ENCODE data around the gene ZIC1. TPM values are rescaled to one million over a fixed set of nuclear protein-coding genes. Genes with fewer than 3 reads are reported as not detected.

The ZIC1 gene
- total RNA-seq, 1 experiment from 2014 or later: not detected

DNA sequence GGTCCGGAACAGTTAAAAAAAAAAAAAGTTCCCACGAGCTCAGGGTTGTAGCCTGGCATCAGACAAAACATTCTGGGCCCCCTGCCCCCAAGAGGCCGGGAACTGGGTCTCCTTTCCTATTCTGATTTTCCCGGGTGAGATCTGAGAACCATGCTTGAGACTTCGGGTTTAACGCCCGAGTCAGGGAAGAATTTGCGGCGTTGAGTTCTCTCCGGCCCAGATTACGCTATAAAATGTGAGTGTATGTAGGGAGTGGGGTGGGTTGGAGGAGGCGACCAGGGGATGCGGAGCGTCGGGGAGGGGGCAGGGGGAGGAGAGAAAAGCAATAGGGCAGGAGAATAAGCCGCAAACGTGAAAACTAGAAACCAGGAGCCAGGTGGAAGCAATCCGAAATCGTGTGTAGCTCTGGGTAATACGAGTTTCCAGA is 2.7 kb downstream of the ZIC1 start:
- no peak for TF ChIP-seq EZH2phosphoT487 (IDR thresholded peaks at IDR 0.05; ENCODE audit: borderline replicate concordance, low read length)
- no peak for TF ChIP-seq EZH2 (IDR thresholded peaks at IDR 0.05; ENCODE audit: low read length, unreplicated experiment)
- TF ChIP-seq, protein P1, sequence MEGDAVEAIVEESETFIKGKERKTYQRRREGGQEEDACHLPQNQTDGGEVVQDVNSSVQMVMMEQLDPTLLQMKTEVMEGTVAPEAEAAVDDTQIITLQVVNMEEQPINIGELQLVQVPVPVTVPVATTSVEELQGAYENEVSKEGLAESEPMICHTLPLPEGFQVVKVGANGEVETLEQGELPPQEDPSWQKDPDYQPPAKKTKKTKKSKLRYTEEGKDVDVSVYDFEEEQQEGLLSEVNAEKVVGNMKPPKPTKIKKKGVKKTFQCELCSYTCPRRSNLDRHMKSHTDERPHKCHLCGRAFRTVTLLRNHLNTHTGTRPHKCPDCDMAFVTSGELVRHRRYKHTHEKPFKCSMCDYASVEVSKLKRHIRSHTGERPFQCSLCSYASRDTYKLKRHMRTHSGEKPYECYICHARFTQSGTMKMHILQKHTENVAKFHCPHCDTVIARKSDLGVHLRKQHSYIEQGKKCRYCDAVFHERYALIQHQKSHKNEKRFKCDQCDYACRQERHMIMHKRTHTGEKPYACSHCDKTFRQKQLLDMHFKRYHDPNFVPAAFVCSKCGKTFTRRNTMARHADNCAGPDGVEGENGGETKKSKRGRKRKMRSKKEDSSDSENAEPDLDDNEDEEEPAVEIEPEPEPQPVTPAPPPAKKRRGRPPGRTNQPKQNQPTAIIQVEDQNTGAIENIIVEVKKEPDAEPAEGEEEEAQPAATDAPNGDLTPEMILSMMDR (conservative IDR thresholded peaks at IDR 0.05; ENCODE audit: low read depth, low read length): no peak
- Histone ChIP-seq H3K36me3 (ENCODE audit: low read depth, low read length) (no peaks in the 10 kb centered on the region), H3K9me3 (ENCODE audit: low read length) (no peaks in the 10 kb centered on the region), H3F3A (ENCODE audit: low read length, unreplicated experiment) (no peaks in the 10 kb centered on the region), H3K27me3 (ENCODE audit: low read length) (peaks cover 83% of the 10 kb centered on the region), H3K4me1 (ENCODE audit: insufficient read depth, low read length) (no peaks in the 10 kb centered on the region), H3K4me3 (ENCODE audit: low read length) (no peak overlapping the region), H4K20me1 (ENCODE audit: low read length) (no peaks in the 10 kb centered on the region), H3K27ac (ENCODE audit: low read length) (no peak overlapping the region), H3K4me2 (ENCODE audit: low read length) (no peak overlapping the region), H3K79me2 (ENCODE audit: low read length) (no peaks in the 10 kb centered on the region), H3K9ac (ENCODE audit: low read length) (no peak overlapping the region), H2AFZ (ENCODE audit: low read length) (no peak overlapping the region), H3K9me2 (replicated peaks; ENCODE audit: low read length) (no peaks in the 10 kb centered on the region)
- ChIA-PET POLR2A (ENCODE audit: unreplicated experiment) (no interaction called here), CTCF (no interaction called here)
- intact Hi-C loops (cut with micrococcal nuclease): no loop called here
- BruUV-seq (replicated peaks): no TSS peak
- ATAC-seq: no peak
- DNase-seq: no peak

DNA sequence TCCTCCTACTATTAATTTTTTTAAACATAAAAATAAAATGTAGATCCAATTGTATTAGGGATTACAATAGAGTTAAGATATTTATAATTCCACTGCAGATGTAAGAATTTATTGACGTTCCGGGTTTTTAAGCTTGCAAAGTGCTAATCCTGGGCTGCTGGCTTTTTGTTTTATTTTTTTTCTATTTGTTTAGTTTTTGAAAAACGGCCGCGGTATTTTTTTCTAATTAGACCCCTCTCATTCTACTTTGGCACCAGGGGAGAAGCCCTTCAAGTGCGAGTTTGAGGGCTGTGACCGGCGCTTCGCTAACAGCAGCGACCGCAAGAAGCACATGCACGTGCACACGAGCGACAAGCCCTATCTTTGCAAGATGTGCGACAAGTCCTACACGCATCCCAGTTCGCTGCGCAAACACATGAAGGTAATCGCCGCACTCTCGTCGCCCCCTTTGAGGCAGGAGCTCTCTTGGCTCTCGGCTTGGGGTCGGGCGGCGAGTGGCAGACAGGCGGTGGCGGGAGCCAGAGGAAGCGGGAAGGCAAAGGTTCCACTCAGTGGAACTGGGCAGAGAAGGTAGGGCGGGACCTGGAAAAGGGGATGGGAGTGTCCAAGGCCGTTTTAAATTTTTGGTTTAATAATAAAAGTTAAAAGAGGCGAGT is 3.2 kb downstream of the ZIC1 start:
- Histone ChIP-seq H4K20me1 (ENCODE audit: low read length) (no peaks in the 10 kb centered on the region), H3F3A (ENCODE audit: low read length, unreplicated experiment) (no peaks in the 10 kb centered on the region), H3K4me2 (ENCODE audit: low read length) (no peak overlapping the region), H3K79me2 (ENCODE audit: low read length) (no peaks in the 10 kb centered on the region), H3K4me3 (ENCODE audit: low read length) (no peak overlapping the region), H2AFZ (ENCODE audit: low read length) (no peak overlapping the region), H3K27ac (ENCODE audit: low read length) (no peak overlapping the region), H3K27me3 (ENCODE audit: low read length) (peaks cover 83% of the 10 kb centered on the region), H3K4me1 (ENCODE audit: insufficient read depth, low read length) (no peaks in the 10 kb centered on the region), H3K9me2 (replicated peaks; ENCODE audit: low read length) (no peaks in the 10 kb centered on the region), H3K9me3 (ENCODE audit: low read length) (no peaks in the 10 kb centered on the region), H3K36me3 (ENCODE audit: low read depth, low read length) (no peaks in the 10 kb centered on the region), H3K9ac (ENCODE audit: low read length) (no peak overlapping the region)
- CTCF ChIA-PET: no interaction called here
- DNase-seq: no peak
- no TSS peak for BruUV-seq (replicated peaks)
- TF ChIP-seq EZH2phosphoT487 (IDR thresholded peaks at IDR 0.05; ENCODE audit: borderline replicate concordance, low read length) (no peak), EZH2 (IDR thresholded peaks at IDR 0.05; ENCODE audit: low read length, unreplicated experiment) (no peak)
- TF ChIP-seq, protein P1 (conservative IDR thresholded peaks at IDR 0.05; ENCODE audit: low read depth, low read length): no peak
- intact Hi-C loops (cut with micrococcal nuclease): no loop called here
- POLR2A ChIA-PET (ENCODE audit: unreplicated experiment): no interaction called here
- no peak for ATAC-seq

DNA sequence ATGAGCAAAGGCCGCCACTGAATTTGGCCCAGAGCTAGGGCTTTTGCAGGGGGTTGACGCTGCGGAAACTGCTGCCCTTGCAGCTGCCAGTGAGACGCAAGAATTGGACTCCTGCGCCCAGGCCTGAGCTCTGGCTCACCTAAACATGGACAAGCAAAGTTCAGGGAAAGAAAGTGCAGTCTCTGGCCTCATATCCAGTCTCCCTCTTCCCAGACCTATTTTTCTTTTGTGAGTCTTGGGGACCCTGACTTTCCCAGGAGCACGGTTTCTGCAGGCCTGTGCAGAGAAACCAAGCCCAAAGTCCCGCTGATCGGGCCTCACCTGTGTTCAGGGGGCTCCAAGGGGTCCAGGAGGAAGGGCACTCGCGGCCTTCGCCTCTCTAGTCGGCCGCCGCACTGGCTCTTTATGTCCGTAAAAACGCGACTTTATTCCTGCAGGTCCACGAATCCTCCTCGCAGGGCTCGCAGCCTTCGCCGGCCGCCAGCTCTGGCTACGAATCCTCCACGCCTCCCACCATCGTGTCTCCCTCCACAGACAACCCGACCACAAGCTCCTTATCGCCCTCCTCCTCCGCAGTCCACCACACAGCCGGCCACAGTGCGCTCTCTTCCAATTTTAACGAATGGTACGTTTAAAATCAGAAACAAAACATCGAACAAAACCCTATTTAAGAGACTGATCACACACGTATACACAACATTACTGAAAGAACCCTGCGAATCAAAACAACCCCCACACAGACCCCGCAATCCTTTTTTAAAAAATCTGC is 3.9 kb downstream of the ZIC1 start:
- no peaks in the 10 kb centered on the region for H3K9me3 ChIP-seq (ENCODE audit: low read length)
- no TSS peak for BruUV-seq (replicated peaks)

More for the DNA sequence above, 3.9 kb downstream of the ZIC1 start:
- TF ChIP-seq, protein P1 (conservative IDR thresholded peaks at IDR 0.05; ENCODE audit: low read depth, low read length): no peak
- peak; percentile 44 for TF ChIP-seq EZH2 (IDR thresholded peaks at IDR 0.05; ENCODE audit: low read length, unreplicated experiment)
- ChIA-PET CTCF (no interaction called here), POLR2A (ENCODE audit: unreplicated experiment) (no interaction called here)
- H3K4me1 ChIP-seq (ENCODE audit: insufficient read depth, low read length): no peaks in the 10 kb centered on the region
- no peak overlapping the region for H3K9ac ChIP-seq (ENCODE audit: low read length)
- no peak overlapping the region for H3K27ac ChIP-seq (ENCODE audit: low read length)
- intact Hi-C loops (cut with micrococcal nuclease): no loop called here
- no peak overlapping the region for H3K4me3 ChIP-seq (ENCODE audit: low read length)
- no peaks in the 10 kb centered on the region for H3F3A ChIP-seq (ENCODE audit: low read length, unreplicated experiment)
- H2AFZ ChIP-seq (ENCODE audit: low read length): no peak overlapping the region
- no peaks in the 10 kb centered on the region for H3K36me3 ChIP-seq (ENCODE audit: low read depth, low read length)
- H4K20me1 ChIP-seq (ENCODE audit: low read length): no peaks in the 10 kb centered on the region
- H3K79me2 ChIP-seq (ENCODE audit: low read length): no peaks in the 10 kb centered on the region
- no peaks in the 10 kb centered on the region for H3K9me2 ChIP-seq (replicated peaks; ENCODE audit: low read length)
- ATAC-seq (no peak), DNase-seq (no peak)
- H3K4me2 ChIP-seq (ENCODE audit: low read length): peak overlapping the region; percentile 43
- peaks cover 83% of the 10 kb centered on the region for H3K27me3 ChIP-seq (ENCODE audit: low read length)
